Ishikawa (cell line): Measurements from ENCODE around the gene GRIK2.

Experiments used
- EGR1 ChIP-seq: IDR thresholded peaks from 2 replicates; pipeline ENCODE4 v1.6.1; 2012
- EP300 ChIP-seq: IDR thresholded peaks from 2 replicates; pipeline ENCODE4 v1.6.1; 2012; ENCODE audit warnings: borderline replicate concordance
- FOXM1 ChIP-seq: IDR thresholded peaks from 2 replicates; pipeline ENCODE4 v1.6.1; 2012; ENCODE audit warnings: low read depth, borderline replicate concordance
- RAD21 ChIP-seq: IDR thresholded peaks from 2 replicates; pipeline ENCODE4 v1.6.1; 2012; ENCODE audit warnings: low read depth
- TAF1 ChIP-seq: IDR thresholded peaks from 2 replicates; pipeline ENCODE4 v1.6.1; 2012; ENCODE audit warnings: low read depth, mild to moderate bottlenecking
- TCF12 ChIP-seq: IDR thresholded peaks from 2 replicates; pipeline ENCODE4 v1.6.1; 2012; ENCODE audit warnings: low read depth
- YY1 ChIP-seq: IDR thresholded peaks from 2 replicates; pipeline ENCODE4 v1.6.1; 2012; ENCODE audit warnings: low read depth
- TF ChIP-seq, protein P1 (sequence below): IDR thresholded peaks from 2 replicates; pipeline ENCODE4 v1.6.1; 2012
- TF ChIP-seq, protein P2 (sequence below): IDR thresholded peaks from 2 replicates; pipeline ENCODE4 v1.6.1; 2012

DNA sequence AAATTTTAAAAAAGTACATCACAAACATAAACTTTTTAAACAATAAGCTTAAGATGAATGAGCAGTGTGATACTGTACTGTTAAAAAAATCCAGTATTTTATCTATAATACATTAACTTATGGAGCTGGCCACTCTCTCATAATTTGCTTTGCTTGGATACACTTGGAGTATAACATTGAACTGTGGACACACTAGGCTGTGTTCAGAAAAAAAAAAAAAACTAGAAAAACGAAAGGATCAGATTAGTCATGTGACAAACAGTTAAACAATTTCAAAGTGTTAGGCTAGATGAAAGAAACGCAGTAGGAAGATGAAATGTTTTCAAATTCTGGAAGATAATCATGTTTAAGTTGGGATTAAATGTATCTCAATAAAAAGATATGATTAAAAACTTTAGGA, 220.0 kb downstream of the GRIK2 start:
- TF ChIP-seq EP300, result no peak
- TF ChIP-seq TAF1, result no peak
- TF ChIP-seq EGR1, result no peak
- no peak for TF ChIP-seq FOXM1
- TF ChIP-seq YY1, result no peak
- TF ChIP-seq, protein P1, sequence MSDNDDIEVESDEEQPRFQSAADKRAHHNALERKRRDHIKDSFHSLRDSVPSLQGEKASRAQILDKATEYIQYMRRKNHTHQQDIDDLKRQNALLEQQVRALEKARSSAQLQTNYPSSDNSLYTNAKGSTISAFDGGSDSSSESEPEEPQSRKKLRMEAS, result no peak
- TF ChIP-seq, protein P2, sequence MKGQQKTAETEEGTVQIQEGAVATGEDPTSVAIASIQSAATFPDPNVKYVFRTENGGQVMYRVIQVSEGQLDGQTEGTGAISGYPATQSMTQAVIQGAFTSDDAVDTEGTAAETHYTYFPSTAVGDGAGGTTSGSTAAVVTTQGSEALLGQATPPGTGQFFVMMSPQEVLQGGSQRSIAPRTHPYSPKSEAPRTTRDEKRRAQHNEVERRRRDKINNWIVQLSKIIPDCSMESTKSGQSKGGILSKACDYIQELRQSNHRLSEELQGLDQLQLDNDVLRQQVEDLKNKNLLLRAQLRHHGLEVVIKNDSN, result no peak
- TF ChIP-seq RAD21, result no peak
- TF ChIP-seq TCF12, result no peak
